Activated naive CD8-positive, alpha-beta T cell treated with anti-CD3 and anti-CD28 coated beads, Interleukin-2, amount 50 U/mL, for 16 hours (primary cell): Measurements from ENCODE around the gene DHX29.
A peak's percentile ranks its signal among the peaks of the same experiment; 100 is the strongest.
"Not testable (repeated sequence)": the region's sequence is repeated elsewhere in the genome, so short reads cannot be mapped to it uniquely, and the experiment has no call there.

Source experiments
- DNase-seq: peaks from one replicate; pipeline ENCODE4 v3.0.0-alpha.2; 2020; ENCODE audit warnings: low read depth, low spot score

DHX29 gene

GRCh38 chr5:55307383-55308253 lies at the start of gene DHX29, which contains the start of gene MTREX:
Gene DHX29 (minus strand): TSS chr5:55307694. CDS start chr5:55307573, 121 bp downstream.
Gene MTREX (plus strand): TSS chr5:55307989. CDS start chr5:55308014, 25 bp downstream.
- DNase-seq, result peak; percentile 75

- no peak for DNase-seq
These were observed 49.4 kb upstream of the DHX29 start for GRCh38 chr5:55356896-55357295.

- no peak for DNase-seq
These were observed 43.3 kb upstream of the DHX29 start for GRCh38 chr5:55350754-55351153.

- DNase-seq, result no peak
These were observed 40.3 kb upstream of the DHX29 start for GRCh38 chr5:55347786-55348185.

GRCh38 chr5:55345327-55345726 lies 37.8 kb upstream of the DHX29 start:
- DNase-seq, result no peak

GRCh38 chr5:55344392-55344992 lies 37.0 kb upstream of the DHX29 start:
- DNase-seq, result peak; percentile 35

GRCh38 chr5:55343609-55344008 lies 36.1 kb upstream of the DHX29 start:
- no peak for DNase-seq

GRCh38 chr5:55343107-55343506 lies 35.6 kb upstream of the DHX29 start:
- DNase-seq, result no peak

GRCh38 chr5:55338810-55339243 lies 31.3 kb upstream of the DHX29 start:
- peak; percentile 7 for DNase-seq

- DNase-seq, result no peak
These were observed 30.7 kb upstream of the DHX29 start for GRCh38 chr5:55338092-55338613.

- no peak for DNase-seq
These were observed 26.3 kb upstream of the DHX29 start for GRCh38 chr5:55333811-55334210.

- DNase-seq, result no peak
These were observed 25.5 kb upstream of the DHX29 start for GRCh38 chr5:55333017-55333416.

GRCh38 chr5:55331321-55331720 lies 23.8 kb upstream of the DHX29 start:
- no peak for DNase-seq

GRCh38 chr5:55327281-55327680 lies 19.8 kb upstream of the DHX29 start:
- no peak for DNase-seq

GRCh38 chr5:55325621-55326020 lies 18.1 kb upstream of the DHX29 start:
- no peak for DNase-seq

- no peak for DNase-seq
These were observed 17.4 kb upstream of the DHX29 start for GRCh38 chr5:55324815-55325418.

GRCh38 chr5:55324006-55324405 lies 16.5 kb upstream of the DHX29 start:
- no peak for DNase-seq

- DNase-seq, result no peak
These were observed 13.1 kb upstream of the DHX29 start for GRCh38 chr5:55320571-55320970.

- no peak for DNase-seq
These were observed 12.0 kb upstream of the DHX29 start for GRCh38 chr5:55319491-55319890.

GRCh38 chr5:55318237-55318636 lies 10.7 kb upstream of the DHX29 start:
- DNase-seq, result not testable (repeated sequence)

GRCh38 chr5:55316837-55317236 lies 9.3 kb upstream of the DHX29 start:
- no peak for DNase-seq

- DNase-seq, result no peak
These were observed 8.8 kb upstream of the DHX29 start for GRCh38 chr5:55316289-55316688.
